ENCODE data around the gene XK. TPM values are rescaled to one million over a fixed set of nuclear protein-coding genes. Genes with fewer than 3 reads are reported as not detected.
A peak's percentile ranks its signal among the peaks of the same experiment; 100 is the strongest.

Gene XK
- total RNA-seq, 1 experiment from 2014 or later, result 0.04 TPM

DNA sequence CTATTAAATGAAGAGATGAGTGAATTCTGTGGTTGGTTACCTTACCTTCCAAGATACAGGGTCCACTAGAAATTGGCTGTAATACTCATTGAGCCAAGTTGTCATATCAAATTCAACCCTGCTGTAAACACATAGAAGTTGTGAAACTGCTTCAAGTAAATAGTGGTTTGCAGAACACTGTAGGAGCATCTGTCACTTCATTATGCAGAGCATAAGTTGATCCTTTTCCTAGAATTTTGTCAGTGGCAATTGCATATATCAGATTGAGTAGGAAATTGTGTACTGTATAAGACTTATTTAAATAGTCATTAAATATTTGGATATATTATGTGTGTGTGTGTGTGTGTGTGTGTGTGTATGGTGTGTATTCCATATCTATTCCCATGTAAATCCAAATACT lies 8.8 kb upstream of the XK start:
- Histone ChIP-seq H4K20me1 (ENCODE audit: insufficient read depth, low read depth, low read length) (no peaks in the 10 kb centered on the region), H3K4me3 (ENCODE audit: low read length) (no peak overlapping the region), H3K4me1 (ENCODE audit: low read length) (no peaks in the 10 kb centered on the region), H3K36me3 (ENCODE audit: insufficient read depth, low read length) (no peaks in the 10 kb centered on the region), H3K9me3 (ENCODE audit: low read length) (no peaks in the 10 kb centered on the region), H3K9ac (ENCODE audit: low read length) (no peak overlapping the region), H3K9me2 (replicated peaks; ENCODE audit: insufficient read depth, low read length) (no peaks in the 10 kb centered on the region), H3K79me2 (ENCODE audit: low read length) (no peaks in the 10 kb centered on the region), H2AFZ (ENCODE audit: low read length) (no peak overlapping the region), H3K27ac (ENCODE audit: low read length) (no peak overlapping the region), H3K4me2 (ENCODE audit: low read depth, low read length, poor library complexity, severe bottlenecking) (no peak overlapping the region), H3K27me3 (ENCODE audit: low read length) (no peaks in the 10 kb centered on the region)
- DNase-seq, result no peak

DNA sequence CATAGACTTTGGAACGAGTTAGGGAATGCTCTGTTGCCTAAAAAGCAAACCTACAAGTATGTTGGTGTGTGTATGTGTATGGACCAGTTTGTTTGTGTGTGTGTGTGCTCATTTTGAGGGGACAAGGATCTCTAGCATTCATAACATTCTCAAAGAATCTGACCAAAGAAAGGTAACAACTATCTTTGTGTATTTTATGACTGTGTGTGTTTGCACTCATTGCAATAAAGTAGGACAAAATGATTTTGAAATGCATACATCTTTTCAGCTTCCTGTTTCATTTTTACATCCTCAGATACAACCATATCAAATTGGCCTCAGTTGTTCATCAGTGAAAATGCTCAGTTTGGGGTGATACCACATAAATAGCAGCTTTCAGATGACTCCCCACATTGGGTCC lies 8.3 kb upstream of the XK start:
- H3K27me3 ChIP-seq (ENCODE audit: low read length), result no peaks in the 10 kb centered on the region
- no peak overlapping the region for H2AFZ ChIP-seq (ENCODE audit: low read length)
- no peaks in the 10 kb centered on the region for H3K9me2 ChIP-seq (replicated peaks; ENCODE audit: insufficient read depth, low read length)
- no peaks in the 10 kb centered on the region for H3K36me3 ChIP-seq (ENCODE audit: insufficient read depth, low read length)
- no peak overlapping the region for H3K4me3 ChIP-seq (ENCODE audit: low read length)
- H4K20me1 ChIP-seq (ENCODE audit: insufficient read depth, low read depth, low read length), result no peaks in the 10 kb centered on the region
- no peak for DNase-seq
- no peak overlapping the region for H3K9ac ChIP-seq (ENCODE audit: low read length)
- no peaks in the 10 kb centered on the region for H3K79me2 ChIP-seq (ENCODE audit: low read length)
- no peak overlapping the region for H3K27ac ChIP-seq (ENCODE audit: low read length)
- no peaks in the 10 kb centered on the region for H3K4me1 ChIP-seq (ENCODE audit: low read length)
- no peaks in the 10 kb centered on the region for H3K9me3 ChIP-seq (ENCODE audit: low read length)
- no peak overlapping the region for H3K4me2 ChIP-seq (ENCODE audit: low read depth, low read length, poor library complexity, severe bottlenecking)

DNA sequence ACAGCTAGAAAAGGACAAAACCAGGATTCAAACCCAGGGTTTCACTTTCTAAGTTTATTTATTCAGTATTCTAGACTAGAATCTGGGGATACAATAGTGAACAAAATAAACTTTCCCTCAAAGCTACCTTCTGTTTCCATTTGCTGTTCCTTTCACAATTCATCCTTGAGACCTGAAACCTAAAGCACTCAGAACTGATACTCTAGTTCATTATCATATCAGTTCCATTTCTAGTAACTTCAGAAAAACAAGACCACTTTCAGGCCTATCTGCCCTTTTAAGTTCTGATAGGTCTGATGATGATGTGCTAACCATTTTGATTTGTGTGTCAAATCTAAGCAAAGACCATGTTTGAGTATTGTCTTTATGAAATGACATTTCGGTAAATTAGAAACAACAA lies 7.8 kb upstream of the XK start:
- no peak for DNase-seq
- Histone ChIP-seq H3K9ac (ENCODE audit: low read length) (no peak overlapping the region), H4K20me1 (ENCODE audit: insufficient read depth, low read depth, low read length) (no peaks in the 10 kb centered on the region), H3K9me2 (replicated peaks; ENCODE audit: insufficient read depth, low read length) (no peaks in the 10 kb centered on the region), H3K9me3 (ENCODE audit: low read length) (no peaks in the 10 kb centered on the region), H2AFZ (ENCODE audit: low read length) (no peak overlapping the region), H3K4me2 (ENCODE audit: low read depth, low read length, poor library complexity, severe bottlenecking) (no peak overlapping the region), H3K79me2 (ENCODE audit: low read length) (no peaks in the 10 kb centered on the region), H3K27ac (ENCODE audit: low read length) (no peak overlapping the region), H3K27me3 (ENCODE audit: low read length) (no peaks in the 10 kb centered on the region), H3K4me1 (ENCODE audit: low read length) (no peaks in the 10 kb centered on the region), H3K36me3 (ENCODE audit: insufficient read depth, low read length) (no peaks in the 10 kb centered on the region), H3K4me3 (ENCODE audit: low read length) (no peak overlapping the region)

DNA sequence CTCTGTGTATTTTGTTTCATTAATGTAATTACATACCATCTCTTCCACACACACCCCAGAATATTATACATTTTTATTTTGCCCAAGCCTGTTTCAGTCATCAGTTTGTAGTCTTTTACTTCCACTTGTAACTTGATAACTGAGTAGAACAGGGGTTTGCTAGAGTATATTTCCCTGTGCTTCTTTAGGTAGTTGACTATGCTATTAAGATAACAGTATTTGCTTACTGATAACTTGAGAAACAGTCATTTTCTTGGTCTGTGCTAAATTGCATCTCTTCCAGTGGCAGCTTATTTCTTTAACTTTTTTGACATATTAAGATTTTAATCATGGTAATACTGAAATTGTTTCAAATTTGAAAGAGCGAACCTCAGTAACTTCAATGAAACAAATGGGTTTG lies 7.0 kb upstream of the XK start:
- no peak overlapping the region for H3K4me2 ChIP-seq (ENCODE audit: low read depth, low read length, poor library complexity, severe bottlenecking)
- H3K9me2 ChIP-seq (replicated peaks; ENCODE audit: insufficient read depth, low read length), result no peaks in the 10 kb centered on the region
- no peak overlapping the region for H2AFZ ChIP-seq (ENCODE audit: low read length)
- H3K27me3 ChIP-seq (ENCODE audit: low read length), result no peaks in the 10 kb centered on the region
- DNase-seq, result no peak
- no peak overlapping the region for H3K27ac ChIP-seq (ENCODE audit: low read length)
- no peaks in the 10 kb centered on the region for H3K4me1 ChIP-seq (ENCODE audit: low read length)
- H3K36me3 ChIP-seq (ENCODE audit: insufficient read depth, low read length), result no peaks in the 10 kb centered on the region
- no peak overlapping the region for H3K9ac ChIP-seq (ENCODE audit: low read length)
- H4K20me1 ChIP-seq (ENCODE audit: insufficient read depth, low read depth, low read length), result no peaks in the 10 kb centered on the region
- no peak overlapping the region for H3K4me3 ChIP-seq (ENCODE audit: low read length)
- H3K79me2 ChIP-seq (ENCODE audit: low read length), result no peaks in the 10 kb centered on the region
- no peaks in the 10 kb centered on the region for H3K9me3 ChIP-seq (ENCODE audit: low read length)

DNA sequence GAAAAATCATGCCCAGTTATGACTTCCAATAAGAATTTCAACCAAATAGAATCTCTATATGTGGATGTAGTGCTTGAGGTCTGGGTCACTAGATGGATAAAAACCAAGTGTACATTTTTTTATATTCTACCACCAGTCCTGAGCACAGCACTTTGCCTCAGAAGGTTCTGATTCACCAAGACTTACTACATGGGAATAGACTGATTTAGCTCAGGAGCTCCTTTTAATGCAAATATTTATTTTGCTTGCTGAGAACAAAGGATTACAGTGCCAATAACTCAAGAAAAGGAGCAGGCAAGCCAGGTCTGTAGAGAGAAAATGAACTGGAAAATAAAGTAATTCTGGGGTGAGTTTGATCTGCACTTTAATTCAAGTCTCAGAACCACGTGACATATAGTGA lies 6.4 kb upstream of the XK start:
- H4K20me1 ChIP-seq (ENCODE audit: insufficient read depth, low read depth, low read length), result no peaks in the 10 kb centered on the region
- no peak overlapping the region for H3K9ac ChIP-seq (ENCODE audit: low read length)
- no peak for DNase-seq
- H3K4me3 ChIP-seq (ENCODE audit: low read length), result no peak overlapping the region
- H2AFZ ChIP-seq (ENCODE audit: low read length), result no peak overlapping the region
- H3K79me2 ChIP-seq (ENCODE audit: low read length), result no peaks in the 10 kb centered on the region
- no peak overlapping the region for H3K27ac ChIP-seq (ENCODE audit: low read length)
- no peaks in the 10 kb centered on the region for H3K9me2 ChIP-seq (replicated peaks; ENCODE audit: insufficient read depth, low read length)
- no peaks in the 10 kb centered on the region for H3K4me1 ChIP-seq (ENCODE audit: low read length)
- H3K27me3 ChIP-seq (ENCODE audit: low read length), result no peaks in the 10 kb centered on the region
- no peak overlapping the region for H3K4me2 ChIP-seq (ENCODE audit: low read depth, low read length, poor library complexity, severe bottlenecking)
- no peaks in the 10 kb centered on the region for H3K36me3 ChIP-seq (ENCODE audit: insufficient read depth, low read length)
- H3K9me3 ChIP-seq (ENCODE audit: low read length), result no peaks in the 10 kb centered on the region

DNA sequence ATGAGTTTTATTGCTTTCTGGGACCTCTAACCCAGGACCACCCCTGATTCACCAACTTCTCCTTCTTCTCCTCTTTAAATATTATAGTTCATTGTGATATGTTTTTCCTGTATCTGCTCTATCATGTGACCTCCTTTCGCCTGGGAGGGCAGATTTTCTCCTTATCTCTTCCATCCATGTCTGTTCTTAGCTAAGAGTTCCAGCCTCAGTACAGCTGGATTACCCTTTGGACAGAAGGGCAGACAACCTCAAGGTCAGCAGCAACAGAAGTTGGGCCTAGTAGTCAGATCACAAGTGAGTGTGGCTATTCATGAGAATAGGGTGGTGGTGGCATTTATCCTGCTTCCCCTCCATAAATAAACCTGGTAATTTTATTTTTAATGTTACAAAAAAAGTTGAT lies 5.7 kb upstream of the XK start:
- no peaks in the 10 kb centered on the region for H3K9me3 ChIP-seq (ENCODE audit: low read length)
- H2AFZ ChIP-seq (ENCODE audit: low read length), result no peak overlapping the region
- no peak for DNase-seq
- H3K27me3 ChIP-seq (ENCODE audit: low read length), result no peaks in the 10 kb centered on the region
- no peaks in the 10 kb centered on the region for H4K20me1 ChIP-seq (ENCODE audit: insufficient read depth, low read depth, low read length)
- H3K4me3 ChIP-seq (ENCODE audit: low read length), result no peak overlapping the region
- H3K9me2 ChIP-seq (replicated peaks; ENCODE audit: insufficient read depth, low read length), result no peaks in the 10 kb centered on the region
- no peaks in the 10 kb centered on the region for H3K36me3 ChIP-seq (ENCODE audit: insufficient read depth, low read length)
- no peak overlapping the region for H3K9ac ChIP-seq (ENCODE audit: low read length)
- no peak overlapping the region for H3K27ac ChIP-seq (ENCODE audit: low read length)
- no peaks in the 10 kb centered on the region for H3K79me2 ChIP-seq (ENCODE audit: low read length)
- no peak overlapping the region for H3K4me2 ChIP-seq (ENCODE audit: low read depth, low read length, poor library complexity, severe bottlenecking)
- H3K4me1 ChIP-seq (ENCODE audit: low read length), result no peaks in the 10 kb centered on the region

DNA sequence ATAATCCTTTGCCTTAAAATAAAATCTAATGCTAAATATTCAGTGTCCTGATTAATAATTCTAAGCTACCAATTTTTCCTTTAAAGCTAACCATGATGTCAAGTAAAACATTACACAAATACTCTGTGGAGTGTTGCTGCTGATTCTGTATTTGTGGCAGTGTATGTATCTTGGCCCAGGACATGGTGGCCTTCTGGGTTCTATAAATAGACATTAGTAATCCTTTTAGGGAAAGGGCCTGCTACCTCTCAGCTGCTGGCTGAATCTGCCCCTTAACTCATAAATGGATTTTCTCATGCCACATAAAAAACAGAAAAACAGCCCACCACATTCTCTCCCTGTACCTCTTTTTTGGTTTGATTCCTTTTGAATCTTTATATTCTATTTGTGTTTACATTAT lies 1.2 kb upstream of the XK start:
- H3K9me3 ChIP-seq (ENCODE audit: low read length), result no peaks in the 10 kb centered on the region
- no peak overlapping the region for H3K4me3 ChIP-seq (ENCODE audit: low read length)
- H4K20me1 ChIP-seq (ENCODE audit: insufficient read depth, low read depth, low read length), result no peaks in the 10 kb centered on the region
- DNase-seq, result no peak
- H2AFZ ChIP-seq (ENCODE audit: low read length), result no peak overlapping the region
- H3K4me1 ChIP-seq (ENCODE audit: low read length), result no peaks in the 10 kb centered on the region
- no peak overlapping the region for H3K9ac ChIP-seq (ENCODE audit: low read length)
- no peaks in the 10 kb centered on the region for H3K9me2 ChIP-seq (replicated peaks; ENCODE audit: insufficient read depth, low read length)
- no peaks in the 10 kb centered on the region for H3K36me3 ChIP-seq (ENCODE audit: insufficient read depth, low read length)
- no peaks in the 10 kb centered on the region for H3K79me2 ChIP-seq (ENCODE audit: low read length)
- no peaks in the 10 kb centered on the region for H3K27me3 ChIP-seq (ENCODE audit: low read length)
- H3K4me2 ChIP-seq (ENCODE audit: low read depth, low read length, poor library complexity, severe bottlenecking), result no peak overlapping the region
- no peak overlapping the region for H3K27ac ChIP-seq (ENCODE audit: low read length)

DNA sequence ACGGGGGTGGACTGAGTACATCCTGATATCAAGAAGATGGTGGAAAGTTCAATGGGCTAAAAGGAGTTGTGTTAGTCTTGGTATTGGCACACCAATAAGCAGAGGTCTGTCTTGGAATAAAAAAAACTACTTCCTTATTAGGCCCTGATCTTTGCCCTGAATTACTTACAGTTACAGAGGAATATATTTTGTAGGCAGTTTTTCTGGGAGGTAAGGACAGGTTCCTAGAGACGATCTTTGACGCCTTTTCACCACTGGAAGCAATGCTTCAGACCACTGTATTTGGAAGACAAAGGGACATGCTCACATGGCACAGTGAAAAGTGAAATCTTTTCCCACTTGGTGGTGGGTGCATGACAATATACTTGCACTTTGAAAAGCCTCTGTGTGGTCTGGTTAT lies 618 bp upstream of the XK start:
- H3K27me3 ChIP-seq (ENCODE audit: low read length), result no peaks in the 10 kb centered on the region
- no peaks in the 10 kb centered on the region for H3K9me3 ChIP-seq (ENCODE audit: low read length)
- no peaks in the 10 kb centered on the region for H3K9me2 ChIP-seq (replicated peaks; ENCODE audit: insufficient read depth, low read length)
- H2AFZ ChIP-seq (ENCODE audit: low read length), result no peak overlapping the region
- H4K20me1 ChIP-seq (ENCODE audit: insufficient read depth, low read depth, low read length), result no peaks in the 10 kb centered on the region
- H3K9ac ChIP-seq (ENCODE audit: low read length), result no peak overlapping the region
- peak overlapping the region; percentile 44 for H3K4me2 ChIP-seq (ENCODE audit: low read depth, low read length, poor library complexity, severe bottlenecking)
- no peaks in the 10 kb centered on the region for H3K79me2 ChIP-seq (ENCODE audit: low read length)
- H3K36me3 ChIP-seq (ENCODE audit: insufficient read depth, low read length), result no peaks in the 10 kb centered on the region
- H3K4me3 ChIP-seq (ENCODE audit: low read length), result no peak overlapping the region
- H3K4me1 ChIP-seq (ENCODE audit: low read length), result no peaks in the 10 kb centered on the region
- no peak overlapping the region for H3K27ac ChIP-seq (ENCODE audit: low read length)
- DNase-seq, result no peak

DNA sequence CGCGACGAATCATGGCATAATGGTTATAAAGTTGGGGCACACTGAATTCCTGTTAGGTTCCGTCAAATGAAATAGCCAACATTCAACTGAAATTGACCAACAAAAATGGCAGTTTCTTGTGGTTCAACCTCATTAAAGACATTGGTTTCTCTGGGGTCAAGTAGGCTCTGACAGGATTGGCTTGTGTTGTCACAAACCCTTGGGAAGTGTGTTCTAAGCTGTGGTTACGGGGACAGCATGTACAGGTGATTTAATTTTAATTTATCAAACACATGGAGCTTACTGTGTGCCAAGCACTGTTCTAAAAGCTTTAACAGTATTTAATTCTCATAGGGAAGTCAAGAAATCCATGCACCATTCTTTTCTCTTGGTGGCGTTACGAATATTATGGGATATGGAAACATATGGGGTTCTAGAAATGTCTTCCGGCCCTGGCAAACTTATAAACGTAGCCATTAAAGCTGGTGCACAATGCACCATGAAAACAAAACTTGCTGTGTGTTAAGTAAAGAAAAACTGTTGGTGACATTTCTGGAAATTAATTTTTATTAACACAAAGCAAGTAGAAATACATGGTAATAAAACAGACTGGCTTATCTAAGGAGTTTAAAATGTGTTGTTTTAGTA lies 891 bp downstream of the XK start:
- Histone ChIP-seq H3K4me3 (ENCODE audit: low read length) (no peak overlapping the region), H3K27ac (ENCODE audit: low read length) (no peak overlapping the region), H4K20me1 (ENCODE audit: insufficient read depth, low read depth, low read length) (no peaks in the 10 kb centered on the region), H2AFZ (ENCODE audit: low read length) (no peak overlapping the region), H3K4me2 (ENCODE audit: low read depth, low read length, poor library complexity, severe bottlenecking) (no peak overlapping the region), H3K9me2 (replicated peaks; ENCODE audit: insufficient read depth, low read length) (no peaks in the 10 kb centered on the region), H3K36me3 (ENCODE audit: insufficient read depth, low read length) (no peaks in the 10 kb centered on the region), H3K9me3 (ENCODE audit: low read length) (no peaks in the 10 kb centered on the region), H3K9ac (ENCODE audit: low read length) (no peak overlapping the region), H3K4me1 (ENCODE audit: low read length) (no peaks in the 10 kb centered on the region), H3K27me3 (ENCODE audit: low read length) (no peaks in the 10 kb centered on the region), H3K79me2 (ENCODE audit: low read length) (no peaks in the 10 kb centered on the region)
- no peak for DNase-seq

Measured in Karpas-422 (cell line).